ENCODE data around the gene DNAJC16.

The DNAJC16 gene

DNA sequence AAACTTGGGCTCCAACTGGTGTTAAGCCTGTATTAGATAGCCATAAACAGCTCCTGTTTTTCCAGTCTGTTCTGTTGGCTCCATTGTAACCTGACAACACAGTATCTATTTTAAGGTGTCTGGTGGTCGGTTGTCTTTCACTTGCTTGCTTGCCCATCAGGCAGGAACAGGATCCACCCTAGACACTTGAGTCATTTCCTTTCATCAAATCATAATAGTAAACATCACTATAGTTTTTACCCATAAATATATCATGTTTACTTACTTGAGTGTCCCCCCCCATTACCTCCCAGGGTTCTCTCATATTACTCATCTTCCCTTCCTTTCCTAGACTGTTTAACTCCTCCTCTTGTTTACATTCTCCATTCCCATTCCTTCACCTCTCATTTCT, 93.5 kb downstream of the DNAJC16 start:
- TF ChIP-seq, protein P1, sequence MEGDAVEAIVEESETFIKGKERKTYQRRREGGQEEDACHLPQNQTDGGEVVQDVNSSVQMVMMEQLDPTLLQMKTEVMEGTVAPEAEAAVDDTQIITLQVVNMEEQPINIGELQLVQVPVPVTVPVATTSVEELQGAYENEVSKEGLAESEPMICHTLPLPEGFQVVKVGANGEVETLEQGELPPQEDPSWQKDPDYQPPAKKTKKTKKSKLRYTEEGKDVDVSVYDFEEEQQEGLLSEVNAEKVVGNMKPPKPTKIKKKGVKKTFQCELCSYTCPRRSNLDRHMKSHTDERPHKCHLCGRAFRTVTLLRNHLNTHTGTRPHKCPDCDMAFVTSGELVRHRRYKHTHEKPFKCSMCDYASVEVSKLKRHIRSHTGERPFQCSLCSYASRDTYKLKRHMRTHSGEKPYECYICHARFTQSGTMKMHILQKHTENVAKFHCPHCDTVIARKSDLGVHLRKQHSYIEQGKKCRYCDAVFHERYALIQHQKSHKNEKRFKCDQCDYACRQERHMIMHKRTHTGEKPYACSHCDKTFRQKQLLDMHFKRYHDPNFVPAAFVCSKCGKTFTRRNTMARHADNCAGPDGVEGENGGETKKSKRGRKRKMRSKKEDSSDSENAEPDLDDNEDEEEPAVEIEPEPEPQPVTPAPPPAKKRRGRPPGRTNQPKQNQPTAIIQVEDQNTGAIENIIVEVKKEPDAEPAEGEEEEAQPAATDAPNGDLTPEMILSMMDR (IDR thresholded peaks at IDR 0.05; ENCODE audit: low read depth, low read length, missing control alignments) = no peak
- DNase-seq (ENCODE audit: low read depth) = no peak
- no peak overlapping the region; the same call in 1 of the 2 replicates for H3K4me3 ChIP-seq (ENCODE audit: low read depth, low read length)

DNA sequence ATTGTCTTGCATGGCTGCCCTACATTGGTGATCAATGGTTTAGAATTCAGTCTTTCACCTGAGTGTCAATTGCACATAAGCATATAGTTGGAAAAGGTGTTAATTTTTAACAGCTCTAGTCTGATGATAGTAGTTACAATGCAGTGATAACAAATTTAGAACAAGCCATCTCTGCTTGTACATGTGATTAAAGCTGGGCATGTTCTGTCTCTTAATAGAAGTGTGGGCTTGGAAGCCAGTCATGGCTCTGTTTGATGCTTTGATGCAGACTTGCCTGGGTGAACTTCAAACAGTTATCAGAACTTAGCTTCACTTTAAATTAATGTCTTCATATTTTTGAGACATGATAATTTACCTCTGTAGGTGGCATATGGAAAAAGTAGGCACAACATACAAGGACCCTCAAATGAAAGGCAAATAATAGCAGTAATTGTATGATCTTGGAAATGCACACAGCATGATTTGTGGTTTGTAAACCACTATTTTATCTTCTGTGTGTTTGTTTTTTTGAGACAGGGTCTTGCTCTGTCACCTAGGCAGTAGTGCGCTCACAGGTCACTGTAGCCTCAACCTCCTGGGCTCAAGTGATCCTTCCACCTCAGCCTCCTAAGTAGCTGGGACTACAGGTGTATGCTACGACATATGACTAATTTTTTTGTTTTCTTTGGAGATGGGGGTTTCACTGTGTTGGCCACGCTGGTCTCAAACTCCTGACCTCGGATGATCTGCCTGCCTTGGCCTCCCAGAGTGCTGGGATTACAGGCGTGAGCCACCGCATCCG, 94.4 kb downstream of the DNAJC16 start:
- DNase-seq (ENCODE audit: low read depth) = no peak
- TF ChIP-seq, protein P1 (IDR thresholded peaks at IDR 0.05; ENCODE audit: low read depth, low read length, missing control alignments) = no peak
- H3K4me3 ChIP-seq (ENCODE audit: low read depth, low read length) = no peak overlapping the region

DNA sequence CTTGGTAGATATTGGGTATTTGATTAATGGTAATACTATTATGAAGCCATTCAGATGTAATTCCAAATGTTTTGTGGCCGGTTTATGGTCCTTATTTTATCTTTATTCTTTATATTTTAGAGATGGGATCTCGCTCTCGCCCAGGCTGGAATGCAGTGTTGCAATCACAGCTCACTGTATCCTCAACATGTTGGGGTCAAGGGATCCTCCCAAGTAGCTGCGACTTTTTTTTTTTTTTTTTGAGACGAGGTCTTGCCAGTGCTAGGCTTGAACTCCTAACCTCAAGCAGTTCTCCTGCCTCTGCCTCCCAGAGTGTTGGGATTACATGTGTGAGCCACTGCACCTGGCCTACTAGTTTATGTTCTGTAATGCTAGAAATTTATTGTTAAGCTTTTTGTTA, 95.3 kb downstream of the DNAJC16 start:
- TF ChIP-seq, protein P1 (IDR thresholded peaks at IDR 0.05; ENCODE audit: low read depth, low read length, missing control alignments) = no peak
- no peak for DNase-seq (ENCODE audit: low read depth)
- H3K4me3 ChIP-seq (ENCODE audit: low read depth, low read length) = no peak overlapping the region

DNA sequence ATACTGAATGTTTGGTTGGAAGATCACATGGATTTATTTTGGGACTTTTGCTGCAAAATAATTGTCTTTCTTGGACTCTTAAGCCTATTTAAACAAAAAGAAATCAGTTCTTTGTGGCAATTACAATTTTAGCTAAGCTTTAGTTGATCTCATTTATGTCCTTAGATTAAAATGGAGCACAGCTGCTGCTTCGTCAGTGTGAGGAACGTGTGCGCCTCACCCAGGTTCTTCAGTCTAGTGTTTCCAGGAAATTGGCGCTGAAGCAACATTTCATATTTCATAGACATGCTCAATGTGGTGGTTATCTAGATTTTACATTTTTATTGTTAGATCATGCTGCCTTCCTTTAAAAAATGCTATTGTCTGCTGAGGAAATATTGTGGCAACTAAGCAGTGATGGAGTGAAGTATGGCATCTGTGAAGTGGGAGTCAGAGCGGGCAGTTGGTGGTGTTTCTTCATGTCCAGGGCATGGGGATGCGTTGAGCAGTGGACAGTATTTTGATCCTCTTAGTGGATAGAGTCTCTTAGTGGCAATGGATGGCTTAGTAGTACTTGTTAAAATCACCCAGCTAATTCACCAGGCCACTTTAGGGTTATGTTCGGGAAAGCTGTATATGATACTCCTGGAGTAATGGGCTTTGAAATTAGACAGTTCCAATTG, 96.2 kb downstream of the DNAJC16 start:
- DNase-seq (ENCODE audit: low read depth) = no peak
- TF ChIP-seq, protein P1 (IDR thresholded peaks at IDR 0.05; ENCODE audit: low read depth, low read length, missing control alignments) = no peak
- H3K4me3 ChIP-seq (ENCODE audit: low read depth, low read length) = no peak overlapping the region

DNA sequence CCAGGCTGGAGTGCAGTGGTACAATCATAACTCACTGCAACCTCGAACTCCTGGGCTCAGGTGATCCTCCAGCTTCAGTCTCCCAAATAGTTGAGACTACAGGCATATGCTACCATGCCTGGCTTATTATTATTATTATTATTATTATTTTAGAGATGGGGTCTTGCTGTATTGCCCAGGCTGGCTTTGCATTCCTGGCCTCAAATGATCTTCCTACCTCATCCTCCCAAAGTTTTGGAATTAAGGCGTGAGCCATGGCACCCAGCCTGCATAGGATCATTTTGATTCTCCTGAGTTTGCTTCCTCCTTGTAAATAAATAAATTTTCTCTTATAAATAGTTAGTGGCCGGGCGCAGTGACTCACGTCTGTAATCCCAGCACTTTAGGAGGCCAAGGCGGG, 96.8 kb downstream of the DNAJC16 start:
- no peak for DNase-seq (ENCODE audit: low read depth)
- TF ChIP-seq, protein P1 (IDR thresholded peaks at IDR 0.05; ENCODE audit: low read depth, low read length, missing control alignments) = no peak

DNA sequence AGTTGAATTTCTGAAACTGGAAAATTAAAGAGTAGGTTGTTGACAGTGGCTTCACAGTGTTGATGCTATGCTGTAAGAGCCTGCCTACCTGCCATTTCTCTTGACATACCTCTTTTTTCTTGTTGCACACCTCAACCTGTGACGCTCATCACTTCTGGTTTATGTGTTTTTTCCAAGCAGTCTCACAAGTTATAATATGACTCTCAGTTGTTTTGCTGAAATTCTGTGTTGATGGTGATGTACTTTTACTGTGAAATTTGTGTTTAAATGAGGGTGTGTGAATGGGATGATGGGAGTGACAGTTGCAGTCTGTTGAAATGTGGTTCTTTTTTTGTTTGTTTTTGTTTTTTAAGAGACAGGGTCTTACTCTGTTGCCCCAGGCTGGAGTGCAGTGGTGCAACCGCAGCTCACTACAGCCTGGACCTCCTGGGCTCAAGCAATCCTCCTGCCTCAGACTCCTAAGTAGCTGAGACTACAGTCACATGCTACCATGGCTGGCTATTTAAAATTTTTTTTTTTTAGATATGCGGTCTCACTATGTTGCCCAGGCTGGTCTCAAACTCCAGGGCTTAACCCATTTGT, 97.6 kb downstream of the DNAJC16 start:
- DNase-seq (ENCODE audit: low read depth) = no peak
- TF ChIP-seq, protein P1 (IDR thresholded peaks at IDR 0.05; ENCODE audit: low read depth, low read length, missing control alignments) = no peak

More for the DNA sequence above, 96.8 kb downstream of the DNAJC16 start:
- no peak overlapping the region for H3K4me3 ChIP-seq (ENCODE audit: low read depth, low read length)

More for the DNA sequence above, 97.6 kb downstream of the DNAJC16 start:
- H3K4me3 ChIP-seq (ENCODE audit: low read depth, low read length) = no peak overlapping the region

Data from GM12864 (cell line).